H1 (cell line): ENCODE results near the gene CKAP4. TPM values are rescaled to one million over a fixed set of nuclear protein-coding genes. Genes with fewer than 3 reads are reported as not detected.

Experiments used
- CTCF ChIA-PET: fragments of 300-600 bp; sonication (Branson Sonifier 250); formaldehyde crosslinking; loops from one replicate; lab custom pipeline; 2021; ENCODE audit not compliant: partially characterized antibody; lab: Charles Lee
- POLR2A ChIA-PET: fragments of 300-600 bp; sonication (Branson Sonifier 250); formaldehyde crosslinking; loops from one replicate; lab custom pipeline; 2021; ENCODE audit warnings: inconsistent platforms; ENCODE audit not compliant: partially characterized antibody; lab: Charles Lee
- DNase-seq, 2 experiments: peaks; one replicate each; pipeline versions ENCODE4 v3.0.0 to v3.0.0-alpha.2; 2010 to 2022; ENCODE audit warnings: low spot score in 2 of 2, low read depth in 1 of 2, mixed read lengths in 1 of 2
- FAIRE-seq: peaks from 2 replicates; lab custom pipeline; 2011; peaks lifted over from hg19 to GRCh38; lab: Jason Lieb, UNC
- H2AFZ ChIP-seq: 2 replicates; pipeline ENCODE4 v1.8.1; 2012; ENCODE audit warnings: low read length, inconsistent platforms
- H2AK5ac ChIP-seq: 2 replicates; pipeline ENCODE4 v1.6.1; 2013; ENCODE audit warnings: low read depth, low read length
- H2BK120ac ChIP-seq: replicated peaks from 2 replicates; pipeline ENCODE3; 2013; ENCODE audit warnings: low read depth, low read length, inconsistent platforms
- H2BK12ac ChIP-seq: 2 replicates; pipeline ENCODE4 v1.6.1; 2013; ENCODE audit warnings: low read depth, low read length
- H2BK15ac ChIP-seq: 2 replicates; pipeline ENCODE4 v1.6.1; 2013; ENCODE audit warnings: low read length
- H2BK20ac ChIP-seq: 2 replicates; pipeline ENCODE4 v1.6.1; 2013; ENCODE audit warnings: low read length
- H2BK5ac ChIP-seq: 2 replicates; pipeline ENCODE4 v1.6.1; 2013; ENCODE audit warnings: low read depth, low read length
- H3K14ac ChIP-seq: 2 replicates; pipeline ENCODE4 v1.6.1; 2013; ENCODE audit warnings: inconsistent platforms; ENCODE audit not compliant: insufficient read length
- H3K18ac ChIP-seq: 2 replicates; pipeline ENCODE4 v1.6.1; 2013; ENCODE audit warnings: low read length; ENCODE audit errors: extremely low read depth
- H3K23ac ChIP-seq: 2 replicates; pipeline ENCODE4 v1.6.1; 2013; ENCODE audit warnings: inconsistent platforms; ENCODE audit not compliant: insufficient read length
- H3K23me2 ChIP-seq: 2 replicates; pipeline ENCODE4 v1.6.1; 2013; ENCODE audit warnings: low read depth, low read length
- H3K27ac ChIP-seq: 2 replicates; pipeline ENCODE4 v1.6.1; 2011; ENCODE audit warnings: low read depth, low read length, inconsistent platforms
- H3K27me3 ChIP-seq, 4 experiments: replicated peaks in 1 of 4; 1 replicate in 1 of 4; 2 replicates in 3 of 4; pipeline versions ENCODE4 v1.6.1 to v1.8.1; 2011 to 2013; ENCODE audit warnings: low read length in 3 of 4, mild to moderate bottlenecking in 3 of 4, inconsistent platforms in 2 of 4, mixed read lengths in 2 of 4, moderate library complexity in 1 of 4; ENCODE audit not compliant: control insufficient read depth in 3 of 4, insufficient read depth in 3 of 4; ENCODE audit errors: extremely low read depth in 1 of 4
- H3K36me3 ChIP-seq, 4 experiments: 2 replicates each; pipeline versions ENCODE4 v1.6.1 to v1.8.1; 2011 to 2013; ENCODE audit warnings: mild to moderate bottlenecking in 4 of 4, low read length in 3 of 4, moderate library complexity in 2 of 4, control low read depth in 1 of 4, inconsistent platforms in 1 of 4; ENCODE audit not compliant: insufficient read depth in 4 of 4, control insufficient read depth in 2 of 4
- H3K4ac ChIP-seq: replicated peaks from 2 replicates; pipeline ENCODE3; 2013; ENCODE audit warnings: low read length, low read depth, mixed read lengths, inconsistent platforms; ENCODE audit not compliant: insufficient read length
- H3K4me1 ChIP-seq, 4 experiments: replicated peaks in 1 of 4; 1 replicate in 1 of 4; 2 replicates in 3 of 4; pipeline versions ENCODE4 v1.6.1 to v1.8.1; 2011 to 2013; ENCODE audit warnings: low read length in 3 of 4, inconsistent platforms in 2 of 4, mixed read lengths in 1 of 4; ENCODE audit not compliant: insufficient read depth in 4 of 4, control insufficient read depth in 3 of 4
- H3K4me2 ChIP-seq, 2 experiments: 2 replicates each; pipeline versions ENCODE4 v1.6.1 to v1.8.1; 2011 to 2013; ENCODE audit warnings: low read depth in 2 of 2, low read length in 2 of 2, control low read depth in 1 of 2, inconsistent platforms in 1 of 2, mild to moderate bottlenecking in 1 of 2; ENCODE audit not compliant: insufficient read depth in 1 of 2
- H3K4me3 ChIP-seq, 4 experiments: fragments of 200-600, 300-600 bp in 1 of 4; sonication (generic), shearing (Covaris generic), sonication (Bioruptor Twin) in 1 of 4; 2 replicates each; pipeline versions ENCODE4 v1.5.1 to v1.8.1; 2011 to 2016; ENCODE audit warnings: low read length in 4 of 4, low read depth in 3 of 4, control low read depth in 2 of 4, inconsistent platforms in 2 of 4, mild to moderate bottlenecking in 2 of 4, mixed read lengths in 1 of 4, moderate library complexity in 1 of 4; ENCODE audit not compliant: insufficient read depth in 2 of 4; ENCODE audit errors: extremely low read depth in 1 of 4
- H3K56ac ChIP-seq: replicated peaks from 2 replicates; pipeline ENCODE3; 2013; ENCODE audit warnings: low read depth, mild to moderate bottlenecking, mixed read lengths, low read length, inconsistent platforms; ENCODE audit not compliant: insufficient read length
- H3K79me1 ChIP-seq: 2 replicates; pipeline ENCODE4 v1.6.1; 2013; ENCODE audit warnings: low read depth, low read length, control low read depth
- H3K79me2 ChIP-seq, 2 experiments: 2 replicates each; pipeline versions ENCODE4 v1.6.1 to v1.8.1; 2012 to 2013; ENCODE audit warnings: low read length in 2 of 2, mild to moderate bottlenecking in 2 of 2, inconsistent platforms in 1 of 2; ENCODE audit not compliant: insufficient read depth in 2 of 2, control insufficient read depth in 1 of 2
- H3K9ac ChIP-seq, 4 experiments: replicated peaks in 1 of 4; 1 replicate in 1 of 4; 2 replicates in 3 of 4; pipeline versions ENCODE4 v1.6.1 to v1.8.1; 2011 to 2013; ENCODE audit warnings: low read depth in 3 of 4, low read length in 3 of 4, control low read depth in 2 of 4, mild to moderate bottlenecking in 2 of 4, moderate library complexity in 2 of 4, inconsistent platforms in 1 of 4; ENCODE audit errors: extremely low read depth in 1 of 4
- H3K9me3 ChIP-seq, 2 experiments: 2 replicates each; pipeline versions ENCODE4 v1.6.1 to v1.8.1; 2012 to 2013; ENCODE audit warnings: mild to moderate bottlenecking in 2 of 2, moderate library complexity in 2 of 2, control low read depth in 1 of 2, inconsistent platforms in 1 of 2, low read depth in 1 of 2, low read length in 1 of 2, mixed read lengths in 1 of 2; ENCODE audit not compliant: insufficient read depth in 2 of 2
- H4K20me1 ChIP-seq, 2 experiments: replicated peaks in 1 of 2; 2 replicates each; pipeline versions ENCODE3 to v1.8.1; 2011 to 2013; ENCODE audit warnings: inconsistent platforms in 2 of 2, low read length in 2 of 2, mild to moderate bottlenecking in 1 of 2; ENCODE audit not compliant: insufficient read depth in 2 of 2, control insufficient read depth in 1 of 2
- H4K5ac ChIP-seq: 2 replicates; pipeline ENCODE4 v1.6.1; 2013; ENCODE audit warnings: low read length, low read depth, mixed read lengths, inconsistent platforms; ENCODE audit not compliant: insufficient read length
- H4K8ac ChIP-seq: 2 replicates; pipeline ENCODE4 v1.8.0; 2013; ENCODE audit warnings: mild to moderate bottlenecking, moderate library complexity, low read length, inconsistent platforms; ENCODE audit not compliant: insufficient read depth; ENCODE audit errors: extremely low read depth
- H4K91ac ChIP-seq: replicated peaks from 2 replicates; pipeline ENCODE3; 2013; ENCODE audit warnings: low read length, mixed read lengths, inconsistent platforms; ENCODE audit not compliant: insufficient read length
- CEBPB ChIP-seq: IDR thresholded peaks from 2 replicates; pipeline ENCODE4 v1.6.1; 2012; ENCODE audit warnings: low read depth, low read length
- GTF2F1 ChIP-seq: IDR thresholded peaks from 2 replicates; pipeline ENCODE4 v1.6.1; 2012; ENCODE audit warnings: low read depth, low read length, improper control_type of control experiment, borderline replicate concordance
- KDM4A ChIP-seq: IDR thresholded peaks from one replicate; pipeline ENCODE4 v1.7.1; 2012; ENCODE audit warnings: low read depth, mild to moderate bottlenecking, moderate library complexity, low read length, inconsistent platforms; ENCODE audit not compliant: severe bottlenecking
- NANOG ChIP-seq: IDR thresholded peaks from 2 replicates; pipeline ENCODE4 v1.6.1; 2011; ENCODE audit warnings: low read length, low read depth, mild to moderate bottlenecking, inconsistent platforms; ENCODE audit not compliant: insufficient read depth, poor library complexity, severe bottlenecking
- POU5F1 ChIP-seq: IDR thresholded peaks from 2 replicates; pipeline ENCODE4 v1.6.1; 2011; ENCODE audit warnings: low read depth, mild to moderate bottlenecking, low read length, moderate library complexity
- RBBP5 ChIP-seq: IDR thresholded peaks from 2 replicates; pipeline ENCODE4 v1.7.1; 2012; ENCODE audit warnings: low read depth, mild to moderate bottlenecking, inconsistent platforms, low read length, moderate library complexity, borderline replicate concordance
- SRF ChIP-seq: IDR thresholded peaks from 2 replicates; pipeline ENCODE4 v1.6.1; 2011; ENCODE audit warnings: mild to moderate bottlenecking, low read depth, low read length, moderate library complexity
- WGBS, 2 experiments: shearing (Covaris generic) in 1 of 2; methylation state at CpG; one replicate each; pipeline versions ENCODE4 v1.1.6 to v1.1.7; 2013 to 2015; ENCODE audit warnings: low lambda C conversion rate in 2 of 2, mixed read lengths in 2 of 2, inconsistent platforms in 1 of 2, low coverage in 1 of 2, missing lambda C conversion rate in 1 of 2; ENCODE audit not compliant: insufficient replicate concordance in 2 of 2, insufficient coverage in 1 of 2, insufficient read length in 1 of 2; ENCODE audit errors: extremely low coverage in 1 of 2, missing lambda C conversion rate in 1 of 2; 5-methylcytosine and 5-hydroxymethylcytosine counted together
- polyA plus RNA-seq, 7 experiments: library from polyadenylated mRNA; depleted of rRNA in 3 of 7; stranded (reverse) in 5 of 7; unstranded in 2 of 7; fragments of >200 nt in 5 of 7; fragments of 200-250 nt in 2 of 7; gene quantifications; 1 replicate in 5 of 7; 2 replicates in 1 of 7; 4 replicates in 1 of 7; pipeline versions ENCODE4 v1.2.1 to v1.2.3, GENCODE V29; 2011 to 2013; ENCODE audit warnings: missing spikeins in 2 of 7, mixed read lengths in 2 of 7
- total RNA-seq: library from RNA; stranded (reverse); fragmentation: NEBNext Ultra II Directional; extraction: Animal tissue kit (Norgen Biotek cat#: 25700); gene quantifications from 2 replicates; pipeline ENCODE4 v1.2.1, GENCODE V29; 2021

CKAP4 gene
- total and polyA plus RNA-seq, 2 of the 8 experiments (the other 6 are each of a cell fraction or from before 2014, with no cell fraction given): 35.8 to 80.7 TPM

- Histone ChIP-seq H2BK120ac (no peak overlapping the region), H2BK15ac (no peak overlapping the region), H4K20me1 (no peaks in the 10 kb centered on the region), H3K79me2 (no peaks in the 10 kb centered on the region), H3K4ac (no peak overlapping the region), H3K9ac (no peak overlapping the region), H3K18ac (no peak overlapping the region), H3K4me1 (no peaks in the 10 kb centered on the region), H4K8ac (no peak overlapping the region), H2BK12ac (no peak overlapping the region), H3K23me2 (no peaks in the 10 kb centered on the region), H3K4me3 (no peak overlapping the region), H2BK20ac (no peak overlapping the region), H3K36me3 (no peaks in the 10 kb centered on the region), H2BK5ac (no peak overlapping the region), H3K9me3 (peaks cover 15 to 17% of the 10 kb centered on the region in 2 experiments; a peak in 3 of 4 replicates), H2AFZ (no peak overlapping the region), H2AK5ac (no peak overlapping the region), H3K14ac (no peak overlapping the region), H3K56ac (no peak overlapping the region), H3K79me1 (no peaks in the 10 kb centered on the region), H3K27ac (no peak overlapping the region), H4K91ac (no peak overlapping the region), H4K5ac (no peak overlapping the region), H3K27me3 (no peaks in the 10 kb centered on the region), H3K4me2 (no peak overlapping the region), H3K23ac (no peak overlapping the region)
- TF ChIP-seq GTF2F1 (no peak), CEBPB (no peak), KDM4A (no peak), POU5F1 (no peak), SRF (no peak), RBBP5 (no peak), NANOG (no peak)
- ChIA-PET POLR2A (no interaction called here), CTCF (interaction anchor here (0.7 to 1.7 kb wide), 4 partner anchors 63 to 83 kb away, joined by 3 to 5 read pairs (median 4); no protein-coding TSS in a partner anchor)
- no peak for FAIRE-seq
- no peak for DNase-seq
- 82% methylated on average over 7 of the region's 7 CpGs; no CpG with 5 or more reads in 1 of the 2 experiments for WGBS, 2 experiments
These were observed 27.3 kb downstream of the CKAP4 start for GRCh38 chr12:106220536-106220935.
